OCI-M1 (cell line): ENCODE measurements around the gene DUSP5.

Experiments
- DNase-seq: peaks from one replicate; lab custom pipeline; 2025; lab: John Stamatoyannopoulos, UW

Gene DUSP5

DNA sequence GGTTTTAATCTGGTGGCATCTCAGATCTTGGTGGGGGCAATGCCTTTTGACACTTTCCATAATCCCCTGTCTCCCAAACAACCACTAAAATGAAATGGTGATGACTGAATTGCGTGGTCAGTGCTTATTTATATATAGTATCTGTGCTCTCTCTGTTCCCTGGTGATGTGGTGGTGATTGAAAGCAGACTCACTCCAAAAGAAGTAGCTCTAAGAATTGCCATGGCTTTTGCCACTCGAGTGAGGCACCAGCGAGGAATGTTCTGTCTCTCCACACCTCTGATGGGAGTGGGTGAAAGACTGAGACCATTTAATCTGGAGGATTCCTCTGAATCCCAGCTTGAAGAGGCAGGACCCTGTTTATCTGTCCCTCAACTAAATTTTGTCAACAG is 2.8 kb downstream of the DUSP5 start:
- DNase-seq, result no peak

DNA sequence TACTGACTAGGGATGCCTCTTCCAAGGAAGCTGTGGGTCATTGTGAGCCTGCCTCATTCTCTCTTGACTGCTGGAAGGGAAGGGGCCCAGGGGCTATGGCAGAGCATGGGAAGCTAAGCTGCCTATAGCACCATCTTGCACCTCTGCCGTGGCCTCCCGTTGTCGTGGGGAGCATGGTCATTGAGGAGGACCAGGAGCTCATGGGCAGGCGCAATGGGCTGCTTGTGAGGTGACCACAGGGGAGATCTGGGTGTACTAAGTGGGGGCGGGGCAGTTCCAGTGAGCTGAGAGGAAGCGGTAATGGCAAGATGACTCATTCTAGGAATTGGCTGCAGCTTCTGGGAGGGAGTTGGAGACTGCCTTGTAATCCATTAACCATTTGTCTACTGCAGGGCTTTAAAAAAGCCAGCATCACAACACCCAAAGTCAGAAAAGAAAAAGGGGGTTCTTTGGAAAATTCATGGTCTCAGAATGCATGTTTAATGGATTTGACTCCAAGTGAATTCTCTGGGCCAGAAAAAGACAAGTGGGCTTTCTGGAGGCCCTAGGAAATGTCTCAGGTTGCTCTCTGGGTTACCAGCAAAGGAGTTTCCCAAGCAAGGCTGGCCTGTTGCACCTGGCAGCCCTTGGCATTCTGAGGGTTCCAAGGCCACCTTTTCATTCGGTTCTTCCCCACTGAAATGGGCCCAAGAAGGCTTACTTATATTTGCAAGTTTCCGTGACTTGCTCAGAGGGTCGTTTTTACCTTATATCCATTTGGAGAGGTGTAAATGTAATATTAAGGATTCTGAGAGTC is 3.6 kb downstream of the DUSP5 start:
- peak; percentile 97 for DNase-seq

DNA sequence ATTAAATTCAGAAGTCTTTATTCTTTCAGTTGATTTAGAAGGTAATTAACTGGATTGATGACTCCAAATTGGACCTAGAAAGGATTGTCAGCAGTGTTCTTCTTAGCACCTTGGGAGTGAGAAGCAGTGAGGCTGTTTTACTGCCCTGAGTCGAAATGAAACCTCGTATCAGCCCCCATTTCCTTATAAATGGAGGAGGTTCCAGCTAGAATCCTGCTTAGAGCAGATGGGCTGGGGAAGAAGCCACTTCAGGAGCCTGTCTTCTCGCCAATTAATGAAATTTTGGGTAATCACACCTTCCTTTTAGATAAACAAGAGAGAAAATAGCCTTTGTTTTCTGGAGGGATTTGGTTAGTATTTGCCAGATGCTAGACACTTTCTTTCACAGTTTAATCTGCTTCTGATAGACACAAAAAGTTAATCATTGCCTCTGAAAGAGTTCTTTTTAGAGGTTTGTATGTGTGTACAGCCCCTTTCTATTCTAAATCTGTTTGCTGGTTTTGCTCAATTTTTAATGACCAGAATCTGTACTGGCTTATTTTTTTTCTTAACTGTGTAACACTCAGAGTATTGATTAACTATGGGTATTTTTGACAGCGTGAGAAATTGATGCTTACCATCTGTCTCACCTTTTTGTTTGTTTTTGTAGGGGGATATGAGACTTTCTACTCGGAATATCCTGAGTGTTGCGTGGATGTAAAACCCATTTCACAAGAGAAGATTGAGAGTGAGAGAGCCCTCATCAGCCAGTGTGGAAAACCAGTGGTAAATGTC is 4.6 kb downstream of the DUSP5 start:
- DNase-seq, result peak; percentile 42

GRCh38 chr10:110502851-110503301 is 5.2 kb downstream of the DUSP5 start:
- DNase-seq, result peak; percentile 94

- DNase-seq, result no peak
These were observed 5.9 kb downstream of the DUSP5 start for GRCh38 chr10:110503528-110504110.

DNA sequence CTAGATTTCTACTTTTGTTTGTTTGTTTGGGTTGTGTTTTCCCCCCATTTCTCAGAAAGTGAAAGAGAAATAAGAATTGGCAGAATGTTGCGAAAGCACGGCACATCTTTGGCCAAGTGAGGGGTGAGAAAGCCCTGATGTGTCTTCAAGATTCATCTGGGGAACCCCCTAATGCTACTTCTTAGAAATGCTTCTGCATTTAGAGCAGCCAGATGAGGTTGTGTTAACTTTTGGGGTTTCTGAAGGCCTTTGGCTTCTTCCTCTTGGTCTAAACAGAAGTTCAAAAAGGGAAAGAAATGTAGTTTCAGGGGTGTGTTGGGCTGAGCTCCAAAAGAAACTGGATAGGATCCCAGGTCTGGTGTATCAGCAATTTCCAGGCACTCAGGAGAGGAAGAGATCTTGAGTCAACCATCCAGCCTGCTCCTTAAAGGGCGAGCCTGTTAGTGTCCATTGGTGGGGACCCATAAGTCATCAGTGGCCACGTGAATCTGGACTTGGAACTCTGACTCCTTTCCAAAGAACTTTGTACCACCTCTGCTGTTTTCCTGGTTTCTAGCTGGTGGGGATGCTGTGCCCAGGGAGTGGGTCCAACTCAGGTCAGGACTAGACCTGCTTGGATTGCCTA is 6.5 kb downstream of the DUSP5 start:
- peak; percentile 91 for DNase-seq

DNA sequence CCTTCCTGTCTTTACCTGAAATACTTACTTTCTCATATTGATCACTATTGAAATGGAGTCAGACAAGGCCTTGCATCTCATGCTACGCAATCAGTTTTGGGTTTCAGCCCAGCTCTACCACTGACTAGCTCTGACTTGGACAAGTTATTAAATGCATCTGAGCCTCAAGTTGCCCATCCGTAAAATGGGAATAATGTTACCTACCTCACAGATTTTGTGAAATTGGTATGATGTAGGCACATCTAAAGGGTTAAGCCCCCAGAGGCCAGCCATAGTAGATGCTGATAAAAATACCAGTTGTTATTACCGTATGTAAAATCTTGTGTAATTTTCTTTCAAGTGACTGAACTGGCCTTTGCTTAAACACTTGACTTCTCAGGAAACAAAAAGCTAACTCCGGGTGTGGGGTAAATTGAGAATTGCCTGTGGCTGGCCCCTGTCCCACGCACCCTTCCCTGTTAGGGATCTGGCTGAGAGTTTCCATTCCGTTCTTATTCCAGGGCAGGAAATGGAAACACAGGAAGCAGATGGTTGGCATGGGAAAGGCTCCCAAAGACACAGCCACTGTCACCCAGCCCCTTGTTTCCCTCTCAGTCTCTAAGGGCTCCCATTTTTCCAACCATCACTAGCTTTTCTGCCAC is 7.5 kb downstream of the DUSP5 start:
- no peak for DNase-seq

- no peak for DNase-seq
These were observed 8.7 kb downstream of the DUSP5 start for GRCh38 chr10:110506448-110506847.

DNA sequence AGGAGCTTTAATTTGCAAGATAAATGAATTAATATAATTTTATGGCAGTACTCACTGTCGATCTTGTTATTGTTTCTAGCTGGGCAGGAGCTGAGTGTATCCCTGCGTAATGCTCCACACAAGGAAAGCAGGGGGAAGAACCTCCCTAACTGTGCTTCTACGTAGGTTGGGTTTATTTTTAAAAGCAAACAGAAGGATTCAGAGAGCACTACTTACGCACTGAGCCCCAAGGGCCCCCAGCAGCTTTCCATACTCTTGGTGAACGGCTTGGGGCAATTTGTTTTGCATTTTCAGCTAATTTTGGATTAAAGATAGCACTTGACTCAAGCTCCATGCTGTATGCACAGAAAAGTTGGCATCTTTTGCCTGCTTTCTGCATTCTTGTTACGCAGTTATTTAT is 9.6 kb downstream of the DUSP5 start:
- DNase-seq, result no peak

- DNase-seq, result no peak
These were observed 10.6 kb downstream of the DUSP5 start for GRCh38 chr10:110508159-110508788.

- no peak for DNase-seq
These were observed 11.3 kb downstream of the DUSP5 start for GRCh38 chr10:110508806-110509544.

GRCh38 chr10:110509560-110509959 is 11.9 kb downstream of the DUSP5 start:
- no peak for DNase-seq

DNA sequence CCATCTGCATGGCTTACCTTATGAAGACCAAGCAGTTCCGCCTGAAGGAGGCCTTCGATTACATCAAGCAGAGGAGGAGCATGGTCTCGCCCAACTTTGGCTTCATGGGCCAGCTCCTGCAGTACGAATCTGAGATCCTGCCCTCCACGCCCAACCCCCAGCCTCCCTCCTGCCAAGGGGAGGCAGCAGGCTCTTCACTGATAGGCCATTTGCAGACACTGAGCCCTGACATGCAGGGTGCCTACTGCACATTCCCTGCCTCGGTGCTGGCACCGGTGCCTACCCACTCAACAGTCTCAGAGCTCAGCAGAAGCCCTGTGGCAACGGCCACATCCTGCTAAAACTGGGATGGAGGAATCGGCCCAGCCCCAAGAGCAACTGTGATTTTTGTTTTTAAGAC is 12.4 kb downstream of the DUSP5 start:
- DNase-seq, result no peak

DNA sequence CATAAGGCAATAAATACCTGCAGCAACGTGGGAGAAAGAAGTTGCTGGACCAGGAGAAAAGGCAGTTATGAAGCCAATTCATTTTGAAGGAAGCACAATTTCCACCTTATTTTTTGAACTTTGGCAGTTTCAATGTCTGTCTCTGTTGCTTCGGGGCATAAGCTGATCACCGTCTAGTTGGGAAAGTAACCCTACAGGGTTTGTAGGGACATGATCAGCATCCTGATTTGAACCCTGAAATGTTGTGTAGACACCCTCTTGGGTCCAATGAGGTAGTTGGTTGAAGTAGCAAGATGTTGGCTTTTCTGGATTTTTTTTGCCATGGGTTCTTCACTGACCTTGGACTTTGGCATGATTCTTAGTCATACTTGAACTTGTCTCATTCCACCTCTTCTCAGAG is 13.0 kb downstream of the DUSP5 start:
- no peak for DNase-seq

- no peak for DNase-seq
These were observed 14.2 kb downstream of the DUSP5 start for GRCh38 chr10:110511734-110512449.

DNA sequence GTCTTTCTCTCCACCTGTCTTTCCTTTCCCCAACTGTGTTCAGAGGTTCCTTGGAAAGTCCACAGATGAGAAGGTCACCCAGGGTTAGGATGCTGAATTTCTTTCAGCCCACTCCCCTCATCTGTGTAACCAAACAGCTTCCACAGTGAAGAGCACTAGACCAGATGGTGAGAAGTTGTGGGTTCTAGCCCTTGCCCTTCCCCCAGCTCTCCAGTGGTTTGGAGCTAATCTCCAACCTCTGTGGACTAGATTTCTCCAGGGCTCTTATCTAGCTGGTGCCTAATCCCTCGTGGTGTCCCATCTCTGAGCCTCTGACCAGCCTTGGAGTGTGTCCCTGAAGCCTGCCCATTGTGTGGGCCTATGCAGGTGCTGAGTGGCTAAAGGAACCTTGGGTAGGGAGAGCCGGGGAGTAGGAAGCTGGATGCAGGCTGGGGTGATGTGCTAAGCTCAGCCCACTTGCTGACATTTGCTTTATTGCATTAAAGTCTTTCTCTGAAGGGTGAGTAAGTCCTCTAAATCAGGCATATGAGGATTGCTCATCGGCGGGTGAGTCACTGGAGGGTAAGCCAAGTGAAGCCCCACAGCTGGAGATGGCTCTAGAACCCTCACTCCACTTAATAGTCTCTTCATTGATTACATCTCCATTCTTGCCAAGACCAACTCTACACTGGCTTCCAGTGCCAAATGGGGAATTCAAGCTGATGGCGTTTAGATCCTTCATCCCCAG is 14.9 kb downstream of the DUSP5 start:
- peak; percentile 64 for DNase-seq

- DNase-seq, result no peak
These were observed 16.2 kb downstream of the DUSP5 start for GRCh38 chr10:110513949-110514348.

DNA sequence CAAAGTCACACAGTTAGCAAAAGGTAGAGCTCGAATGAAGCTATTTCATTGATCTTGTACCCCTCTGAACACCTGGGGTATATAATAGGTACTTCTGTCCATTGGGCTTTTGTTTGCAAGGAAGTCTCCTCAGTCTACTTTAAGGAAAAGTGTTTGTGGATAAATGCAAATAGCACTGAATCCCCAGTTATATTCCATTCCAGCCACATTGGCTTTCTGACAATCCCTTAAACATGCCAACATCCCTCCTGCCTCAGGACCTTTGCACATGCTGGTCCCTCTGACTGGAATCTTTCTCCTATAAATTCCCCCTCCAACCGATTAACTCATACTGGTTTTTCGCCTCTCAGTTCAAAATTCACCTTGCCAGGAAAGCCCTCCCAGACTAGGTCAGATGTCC is 17.1 kb downstream of the DUSP5 start:
- no peak for DNase-seq

- no peak for DNase-seq
These were observed 19.2 kb downstream of the DUSP5 start for GRCh38 chr10:110516815-110517492.
